Stimulated activated CD4-positive, alpha-beta T cell treated with anti-CD3 and anti-CD28 coated beads, Interleukin-2, amount 100 ng/mL, for 48 hours (primary cell): ENCODE results near the gene PCGF6.
"Not testable (repeated sequence)": the region's sequence is repeated elsewhere in the genome, so short reads cannot be mapped to it uniquely, and the experiment has no call there.

Experiments used
- DNase-seq, 2 donors: peaks; one replicate each; pipeline ENCODE4 v3.0.0-alpha.2; 2020

The PCGF6 gene, protein sequence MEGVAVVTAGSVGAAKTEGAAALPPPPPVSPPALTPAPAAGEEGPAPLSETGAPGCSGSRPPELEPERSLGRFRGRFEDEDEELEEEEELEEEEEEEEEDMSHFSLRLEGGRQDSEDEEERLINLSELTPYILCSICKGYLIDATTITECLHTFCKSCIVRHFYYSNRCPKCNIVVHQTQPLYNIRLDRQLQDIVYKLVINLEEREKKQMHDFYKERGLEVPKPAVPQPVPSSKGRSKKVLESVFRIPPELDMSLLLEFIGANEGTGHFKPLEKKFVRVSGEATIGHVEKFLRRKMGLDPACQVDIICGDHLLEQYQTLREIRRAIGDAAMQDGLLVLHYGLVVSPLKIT

DNA sequence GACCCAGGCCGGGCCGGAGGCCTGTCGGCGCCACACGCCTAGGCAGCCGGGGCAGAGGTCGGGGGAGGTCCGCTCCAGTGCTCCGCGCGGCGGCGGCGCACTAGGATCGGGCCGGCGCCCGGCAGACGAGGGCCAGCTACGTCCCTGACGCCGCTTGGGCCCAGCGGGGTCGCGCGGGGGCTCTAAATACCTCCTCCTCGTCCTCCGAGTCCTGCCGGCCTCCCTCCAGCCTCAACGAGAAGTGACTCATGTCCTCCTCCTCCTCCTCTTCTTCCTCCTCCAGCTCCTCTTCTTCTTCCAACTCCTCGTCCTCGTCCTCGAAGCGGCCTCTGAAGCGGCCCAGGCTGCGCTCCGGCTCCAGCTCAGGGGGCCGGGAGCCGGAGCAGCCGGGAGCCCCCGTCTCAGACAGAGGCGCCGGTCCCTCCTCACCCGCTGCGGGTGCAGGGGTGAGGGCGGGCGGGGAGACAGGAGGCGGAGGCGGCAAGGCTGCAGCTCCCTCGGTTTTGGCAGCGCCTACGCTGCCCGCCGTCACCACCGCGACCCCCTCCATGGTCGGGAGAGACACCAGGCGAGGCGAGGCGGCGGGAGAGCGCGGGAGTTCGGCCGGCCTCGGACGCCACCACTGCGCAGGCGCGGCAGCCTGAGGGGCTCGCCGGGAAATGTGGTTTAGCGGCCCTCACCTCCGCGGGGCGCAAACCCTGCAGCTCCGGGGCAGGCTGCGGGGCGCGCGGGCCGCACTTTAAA lies at the start of gene PCGF6:
Gene PCGF6, minus strand, starts transcription at position 624 of the 744 bp plus-strand sequence. Its CDS starts 74 bp downstream, at position 550.
- peak; percentile 70 to 74 for DNase-seq

DNA sequence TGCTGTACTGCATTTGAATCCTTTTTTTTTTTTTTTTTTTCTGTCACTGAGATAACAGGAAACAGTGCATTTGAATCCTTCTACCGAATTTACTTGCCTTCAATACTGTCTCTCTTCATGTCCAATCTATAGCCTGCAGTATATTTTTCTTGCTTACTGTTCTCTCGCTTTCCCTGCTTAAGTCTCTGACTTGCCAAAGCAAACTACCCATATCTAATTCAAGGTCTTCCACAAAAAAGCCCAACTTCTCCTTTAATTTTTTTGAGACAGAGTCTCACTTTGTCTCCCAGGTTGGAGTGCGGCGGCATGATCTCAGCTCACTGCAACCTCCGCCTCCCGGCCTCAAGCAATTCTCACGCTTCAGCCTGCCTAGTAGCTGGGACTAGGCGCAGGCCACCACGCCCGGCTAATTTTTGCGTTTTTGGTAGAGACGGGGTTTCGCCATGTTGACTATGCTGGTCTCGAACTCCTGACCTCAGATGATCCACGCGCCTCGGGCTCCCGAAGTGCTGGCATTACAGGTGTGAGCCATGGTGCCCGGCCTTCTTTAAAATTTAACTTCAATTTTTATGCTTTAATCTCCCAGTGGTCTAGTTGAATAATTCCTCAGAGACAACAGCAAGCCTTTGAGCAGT lies 46.4 kb upstream of the PCGF6 start:
- no peak for DNase-seq

DNA sequence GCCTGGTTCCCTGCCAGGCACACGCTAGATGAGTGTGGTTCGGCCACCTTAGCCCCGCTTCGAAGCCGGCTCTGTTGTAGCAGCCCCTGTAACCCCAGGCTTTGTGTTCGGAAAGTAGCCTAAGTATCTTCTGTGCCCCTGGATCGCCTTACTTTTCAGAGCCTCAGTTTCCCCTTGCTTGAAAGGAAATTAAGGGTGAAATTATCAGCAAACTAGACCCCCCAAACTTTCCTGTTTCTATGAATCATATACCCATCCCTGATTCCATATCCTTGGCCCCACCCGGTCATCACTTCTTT lies 45.8 kb upstream of the PCGF6 start:
- no peak for DNase-seq

GRCh38 chr10:103396067-103396788 lies 45.3 kb upstream of the PCGF6 start, which contains the start of the genes ATP5MK and PDCD11:
Gene ATP5MK (minus strand): TSS chr10:103396475. CDS start chr10:103392457, 4,018 bp downstream.
Gene PDCD11 (plus strand): TSS chr10:103396626. CDS start chr10:103398427, 1,801 bp downstream.
- peak; percentile 93 to 97 for DNase-seq

DNA sequence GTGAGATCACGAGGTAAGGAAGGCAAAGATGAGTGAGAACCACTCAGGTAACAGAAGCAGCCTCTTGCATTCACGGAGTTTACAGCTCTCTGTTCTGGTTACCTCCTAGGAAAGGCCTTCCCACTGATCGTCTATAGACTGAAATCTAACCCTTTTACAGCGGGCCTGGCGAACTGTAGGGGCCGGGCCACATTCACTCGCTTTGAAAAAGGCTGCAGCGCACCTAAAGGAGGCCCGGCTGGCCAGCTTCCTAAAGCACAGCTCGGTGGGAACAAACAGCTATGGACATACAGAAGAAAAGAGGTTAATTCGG lies 44.8 kb upstream of the PCGF6 start:
- DNase-seq, result peak in 1 of 2 donors; percentile 6

DNA sequence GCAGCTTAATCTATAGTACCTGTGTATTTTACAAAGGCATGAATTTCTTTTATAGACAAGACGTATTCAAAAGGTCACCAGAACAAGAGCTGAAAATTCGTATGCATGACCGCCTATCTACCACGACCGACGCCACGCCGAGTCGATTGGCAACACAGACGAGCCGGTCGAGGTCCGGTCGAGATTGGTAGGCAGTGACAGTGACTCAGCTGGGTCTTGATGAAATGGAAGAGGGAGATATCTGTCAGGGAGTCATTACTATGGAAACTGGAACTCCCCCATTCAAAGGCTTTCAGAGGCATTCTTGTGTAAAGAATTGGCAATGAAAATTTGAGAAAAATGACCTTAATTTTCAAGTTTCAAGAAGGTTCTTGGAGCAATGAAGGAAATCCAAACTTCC lies 43.2 kb upstream of the PCGF6 start:
- DNase-seq, result no peak

DNA sequence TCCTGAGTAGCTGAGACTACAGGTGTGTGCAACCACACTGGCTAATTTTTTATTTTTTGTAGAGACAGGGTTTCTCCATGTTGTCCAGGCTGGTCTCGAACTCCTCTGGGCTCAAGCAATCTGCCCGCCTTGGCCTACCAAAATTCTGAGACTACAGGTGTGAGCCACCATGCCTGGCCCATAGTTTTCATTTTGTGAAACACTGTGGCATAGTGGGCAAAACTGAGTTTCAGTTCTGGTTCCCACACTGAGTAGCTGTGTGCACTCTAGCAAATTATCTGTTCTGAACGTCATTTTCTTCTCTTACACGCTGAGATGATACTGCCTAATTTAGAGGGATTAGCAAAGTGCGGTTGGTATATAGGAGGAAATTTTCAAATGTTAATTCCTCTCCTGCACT lies 31.8 kb upstream of the PCGF6 start:
- DNase-seq, result no peak

DNA sequence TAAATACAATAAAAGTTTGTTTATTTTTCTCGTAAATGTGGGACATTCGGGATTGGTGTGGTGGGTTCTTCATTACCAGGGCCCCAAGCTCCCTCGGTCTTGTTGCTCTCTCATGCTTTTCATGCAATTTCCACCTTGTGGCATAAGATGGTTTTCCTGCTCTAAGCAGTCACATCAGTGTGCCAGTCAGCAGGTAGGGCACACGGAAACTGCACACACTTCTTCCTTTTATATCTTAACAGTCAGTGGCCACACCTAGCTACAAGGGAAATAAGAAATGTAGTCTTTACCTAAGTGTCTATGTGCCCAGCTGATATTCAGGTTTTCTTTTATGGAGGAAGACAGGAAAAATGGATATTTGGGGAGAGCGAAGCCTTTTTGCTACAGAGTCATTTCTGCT lies 23.3 kb upstream of the PCGF6 start:
- no peak for DNase-seq

GRCh38 chr10:103373544-103373943 lies 22.6 kb upstream of the PCGF6 start:
- no peak for DNase-seq

GRCh38 chr10:103367782-103368518 lies 17.0 kb upstream of the PCGF6 start, which contains the start of gene TAF5:
Gene TAF5 (plus strand): TSS chr10:103367976. CDS start chr10:103367990, 14 bp downstream.
- peak; percentile 79 to 87 for DNase-seq

DNA sequence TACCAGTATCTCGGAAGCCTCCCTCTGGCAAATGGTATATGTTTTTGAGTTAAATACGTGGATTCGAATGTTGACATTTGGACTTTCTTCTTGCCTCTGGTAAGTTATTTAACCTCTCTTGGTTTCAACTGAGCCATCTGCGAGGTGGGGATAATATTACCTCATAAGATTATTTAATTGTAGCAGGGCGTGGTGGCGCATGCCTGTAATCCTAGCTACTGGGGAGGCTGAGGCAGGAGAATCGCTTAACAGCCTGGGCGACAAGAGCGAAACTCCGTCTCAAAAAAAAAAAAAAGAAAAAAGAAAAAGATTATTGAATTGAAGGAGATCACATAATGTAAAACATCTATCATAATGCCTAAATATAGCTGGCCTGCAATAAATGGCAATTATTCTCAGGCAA lies 16.4 kb upstream of the PCGF6 start:
- no peak for DNase-seq

DNA sequence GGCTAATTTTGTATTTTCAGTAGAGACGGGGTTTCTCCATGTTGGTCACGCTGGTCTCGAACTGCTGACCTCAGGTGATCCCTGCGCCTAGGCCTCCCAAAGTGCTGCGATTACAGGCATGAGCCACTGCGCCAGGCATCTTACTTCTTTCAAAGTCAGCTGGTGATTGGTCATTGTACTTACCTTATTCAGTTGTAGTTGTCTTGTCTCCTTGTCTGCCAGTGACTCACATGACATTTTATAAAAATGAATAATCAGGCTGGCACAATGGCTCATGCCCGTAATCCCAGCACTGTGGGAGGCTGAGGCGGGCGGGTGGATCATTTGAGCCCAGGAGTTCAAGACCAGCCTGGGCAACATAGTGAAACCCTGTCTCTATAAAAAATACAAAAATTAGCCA lies 9.9 kb upstream of the PCGF6 start:
- DNase-seq, result not testable (repeated sequence)

GRCh38 chr10:103359493-103359892 lies 8.6 kb upstream of the PCGF6 start:
- DNase-seq, result not testable (repeated sequence)

GRCh38 chr10:103355906-103356599 lies 5.1 kb upstream of the PCGF6 start:
- no peak for DNase-seq

GRCh38 chr10:103354567-103354966 lies 3.6 kb upstream of the PCGF6 start:
- DNase-seq, result not testable (repeated sequence)

DNA sequence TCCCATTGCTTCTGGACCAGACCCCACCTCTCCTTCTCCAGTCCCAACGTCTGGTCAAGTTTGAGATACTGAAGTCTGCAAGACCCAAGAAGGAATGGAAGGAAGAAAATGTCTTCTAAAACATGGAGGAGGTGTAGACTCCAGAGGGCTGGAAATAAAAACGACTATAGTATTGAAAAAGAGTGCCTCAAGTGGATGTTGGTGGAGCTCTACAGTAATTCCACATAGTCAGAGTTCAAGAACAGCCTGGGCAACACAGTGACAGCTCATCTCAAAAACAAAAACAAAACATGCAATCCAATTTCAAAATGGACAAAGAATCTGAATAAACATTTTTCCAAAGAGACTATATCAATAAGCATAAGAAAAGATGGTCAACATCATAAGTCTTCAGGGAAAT lies 2.3 kb upstream of the PCGF6 start:
- no peak for DNase-seq

- no peak for DNase-seq
Measured at GRCh38 chr10:103350175-103350516, 794 bp downstream of the PCGF6 start.

DNA sequence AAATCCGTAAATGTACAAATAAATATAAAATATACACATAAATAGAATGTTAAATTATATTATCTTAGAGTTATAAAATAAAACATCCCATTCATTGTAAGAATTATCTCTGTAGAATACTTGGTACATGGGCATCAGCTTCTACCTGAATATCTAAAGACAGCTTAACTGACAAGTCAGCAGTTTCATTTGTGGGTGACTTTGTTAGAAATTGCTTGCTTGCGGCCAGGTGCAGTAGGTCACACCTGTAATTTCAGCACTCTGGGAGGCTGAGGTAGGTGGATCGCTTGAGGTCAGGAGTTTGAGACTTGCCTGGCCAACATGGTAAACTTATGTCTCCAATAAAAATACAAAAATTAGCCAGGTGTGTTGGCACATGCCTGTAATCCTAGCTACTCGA lies 14.6 kb downstream of the PCGF6 start:
- no peak for DNase-seq

DNA sequence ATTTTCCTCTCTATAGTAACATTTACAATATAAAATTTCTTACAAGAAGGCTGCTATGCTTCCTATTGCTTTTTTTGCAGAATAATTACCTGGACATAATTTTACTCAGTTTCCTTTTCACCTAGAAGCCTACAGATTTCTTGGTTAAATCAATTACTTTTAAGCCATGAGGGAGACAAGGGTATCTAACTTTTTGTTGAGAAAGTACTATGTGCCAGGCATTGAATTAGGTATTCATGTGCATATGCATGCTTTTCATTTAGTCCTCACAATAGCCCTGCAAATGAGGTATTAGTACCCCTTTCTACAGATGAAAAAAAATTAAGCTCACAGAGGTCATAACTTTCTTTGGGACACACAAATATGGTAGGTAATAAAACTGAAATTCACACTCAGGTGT lies 16.4 kb downstream of the PCGF6 start:
- no peak for DNase-seq

DNA sequence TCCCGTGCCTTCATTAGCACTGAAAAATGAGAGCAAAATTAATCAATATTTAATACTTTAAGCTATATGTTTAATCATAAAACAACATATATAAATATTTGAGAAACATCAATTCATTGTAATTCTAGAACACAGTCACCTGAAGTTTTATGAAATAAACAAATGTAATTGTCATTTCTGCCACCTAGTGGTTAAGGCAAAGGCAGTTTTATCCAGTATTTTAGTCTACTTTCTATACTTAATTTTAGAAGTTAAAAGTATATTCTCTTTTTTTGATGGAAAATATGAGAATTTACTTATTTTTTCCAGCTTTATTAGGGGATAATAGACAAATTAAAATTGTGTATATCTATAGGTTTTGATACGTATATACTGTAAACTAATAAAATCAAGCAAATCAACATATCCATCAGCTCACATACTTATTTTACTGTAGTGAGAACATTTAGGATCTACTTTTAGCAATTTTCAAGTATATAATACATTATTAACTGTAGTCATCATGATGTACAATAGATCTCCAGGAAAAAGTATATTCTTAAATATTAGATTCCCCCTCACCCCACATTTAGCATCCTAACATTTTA lies 16.9 kb downstream of the PCGF6 start:
- no peak for DNase-seq

DNA sequence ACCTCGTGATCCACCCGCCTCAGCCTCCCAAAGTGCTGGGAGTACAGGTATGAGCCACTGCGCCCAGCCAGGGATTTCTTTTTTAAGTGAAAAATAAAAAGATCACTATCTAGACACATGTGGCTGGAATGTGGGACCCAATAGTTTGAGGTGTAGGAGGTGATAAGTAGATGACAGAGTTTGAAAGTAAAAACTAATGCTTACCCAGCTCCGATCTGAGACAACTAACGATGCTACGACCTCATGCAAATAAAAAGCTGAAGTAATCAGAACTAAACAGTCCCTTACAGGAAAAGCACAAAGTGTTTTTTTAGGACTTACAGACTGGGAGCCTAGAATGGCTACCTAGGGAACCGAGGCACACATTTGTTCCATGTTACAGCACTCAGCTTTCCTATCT lies 23.0 kb downstream of the PCGF6 start:
- DNase-seq, result no peak

DNA sequence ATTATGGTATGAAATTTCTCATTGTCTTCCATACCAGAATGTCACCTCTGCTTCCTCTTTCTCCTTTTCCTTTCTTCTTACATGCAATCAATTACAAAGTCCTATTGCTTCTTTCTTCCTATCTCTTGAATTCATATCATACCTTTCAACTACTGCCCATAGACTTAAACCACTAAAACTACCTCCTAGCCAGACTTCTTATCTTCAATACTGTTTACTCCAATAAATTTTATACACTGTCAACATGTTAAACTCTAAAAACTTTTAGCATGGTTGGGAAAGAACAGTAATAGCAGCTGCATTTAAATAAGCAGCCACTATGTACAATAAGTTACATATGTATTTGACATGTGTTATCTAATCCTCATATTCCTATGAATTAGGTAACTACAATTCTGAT lies 34.9 kb downstream of the PCGF6 start:
- no peak for DNase-seq
